Coronary artery (tissue), 2 donors: Measurements from ENCODE around the gene PTCHD1.

Source experiments
- DNase-seq: peaks from one replicate; pipeline ENCODE4 v3.0.0-alpha.2; 2017; ENCODE audit warnings: low spot score
- H3K27ac ChIP-seq, 2 donors: fragments of 200-600 bp; sonication (generic); one replicate each; pipeline ENCODE4 v1.5.1; 2016 to 2019
- H3K4me3 ChIP-seq: fragments of 200-600 bp; sonication (generic); 2 replicates; pipeline ENCODE4 v1.5.1; 2016; ENCODE audit warnings: mild to moderate bottlenecking, moderate library complexity
- TF ChIP-seq, protein P1 (sequence below): fragments of 200-600 bp; sonication (generic); IDR thresholded peaks from one replicate; pipeline ENCODE4 v1.5.1; 2019; ENCODE audit warnings: antibody characterized with exemption

PTCHD1 gene

DNA sequence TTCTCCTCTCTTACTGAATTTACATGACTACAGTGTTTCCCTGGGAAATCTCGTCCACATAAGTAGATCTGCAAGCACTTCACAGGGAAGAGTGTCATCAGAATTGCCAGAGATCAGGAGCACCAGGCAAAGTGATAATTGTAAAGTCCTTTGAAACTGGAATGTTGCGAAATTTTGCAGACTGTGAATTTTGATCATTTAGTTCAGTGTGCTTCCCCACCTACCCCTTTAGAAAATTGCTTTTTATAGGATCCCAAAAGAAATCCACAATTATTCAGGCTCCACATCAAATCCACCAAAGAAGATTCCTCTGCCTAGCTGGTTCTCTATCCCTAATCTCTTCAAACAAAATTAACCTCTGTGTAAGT is 10.2 kb downstream of the PTCHD1 start:
- H3K4me3 ChIP-seq = no peak overlapping the region
- no peak overlapping the region for H3K27ac ChIP-seq
- TF ChIP-seq, protein P1, sequence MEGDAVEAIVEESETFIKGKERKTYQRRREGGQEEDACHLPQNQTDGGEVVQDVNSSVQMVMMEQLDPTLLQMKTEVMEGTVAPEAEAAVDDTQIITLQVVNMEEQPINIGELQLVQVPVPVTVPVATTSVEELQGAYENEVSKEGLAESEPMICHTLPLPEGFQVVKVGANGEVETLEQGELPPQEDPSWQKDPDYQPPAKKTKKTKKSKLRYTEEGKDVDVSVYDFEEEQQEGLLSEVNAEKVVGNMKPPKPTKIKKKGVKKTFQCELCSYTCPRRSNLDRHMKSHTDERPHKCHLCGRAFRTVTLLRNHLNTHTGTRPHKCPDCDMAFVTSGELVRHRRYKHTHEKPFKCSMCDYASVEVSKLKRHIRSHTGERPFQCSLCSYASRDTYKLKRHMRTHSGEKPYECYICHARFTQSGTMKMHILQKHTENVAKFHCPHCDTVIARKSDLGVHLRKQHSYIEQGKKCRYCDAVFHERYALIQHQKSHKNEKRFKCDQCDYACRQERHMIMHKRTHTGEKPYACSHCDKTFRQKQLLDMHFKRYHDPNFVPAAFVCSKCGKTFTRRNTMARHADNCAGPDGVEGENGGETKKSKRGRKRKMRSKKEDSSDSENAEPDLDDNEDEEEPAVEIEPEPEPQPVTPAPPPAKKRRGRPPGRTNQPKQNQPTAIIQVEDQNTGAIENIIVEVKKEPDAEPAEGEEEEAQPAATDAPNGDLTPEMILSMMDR = no peak

DNA sequence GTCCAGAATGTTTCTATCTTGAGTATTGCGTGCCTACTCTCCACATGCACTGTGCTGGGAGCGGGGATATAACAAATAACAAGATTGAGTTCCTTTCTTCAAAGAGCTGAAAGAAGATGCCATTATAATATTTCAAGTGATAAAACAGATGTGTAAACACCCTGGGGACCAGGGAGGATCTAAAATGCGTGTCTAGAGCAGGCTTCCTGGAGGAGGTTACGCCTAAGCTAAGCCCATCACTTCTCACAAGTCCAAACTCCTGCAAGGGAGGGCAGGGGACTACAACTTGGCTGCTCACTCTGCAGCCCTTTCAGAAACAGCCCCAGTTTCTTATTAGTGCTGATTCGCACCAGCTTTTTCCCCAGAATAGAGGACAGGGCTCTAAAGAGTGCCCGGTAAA is 21.5 kb downstream of the PTCHD1 start:
- TF ChIP-seq, protein P1 = no peak
- no peak overlapping the region for H3K4me3 ChIP-seq
- H3K27ac ChIP-seq = no peak overlapping the region
- no peak for DNase-seq

More for the DNA sequence above, 10.2 kb downstream of the PTCHD1 start:
- DNase-seq = no peak

DNA sequence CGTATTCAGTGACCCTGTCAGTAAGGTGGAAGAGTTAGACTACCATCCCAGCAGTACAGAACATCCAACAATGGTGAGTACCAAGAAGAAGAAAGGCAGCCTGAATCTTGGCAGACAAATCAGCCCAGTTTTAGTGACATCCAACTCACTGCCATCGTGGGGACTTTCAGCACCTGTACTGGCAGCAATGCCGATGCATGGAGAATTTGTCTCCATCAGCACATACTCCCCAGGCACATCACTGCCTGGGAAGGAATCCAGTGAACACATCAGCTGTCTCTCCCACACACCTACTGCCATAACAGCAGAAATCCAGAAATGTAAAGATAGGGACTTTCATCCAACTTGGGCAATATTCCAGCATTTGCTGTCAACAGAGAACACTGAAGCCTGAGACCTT is 29.8 kb downstream of the PTCHD1 start:
- TF ChIP-seq, protein P1 = no peak
- no peak for DNase-seq
- no peak overlapping the region for H3K4me3 ChIP-seq
- H3K27ac ChIP-seq = no peak overlapping the region

DNA sequence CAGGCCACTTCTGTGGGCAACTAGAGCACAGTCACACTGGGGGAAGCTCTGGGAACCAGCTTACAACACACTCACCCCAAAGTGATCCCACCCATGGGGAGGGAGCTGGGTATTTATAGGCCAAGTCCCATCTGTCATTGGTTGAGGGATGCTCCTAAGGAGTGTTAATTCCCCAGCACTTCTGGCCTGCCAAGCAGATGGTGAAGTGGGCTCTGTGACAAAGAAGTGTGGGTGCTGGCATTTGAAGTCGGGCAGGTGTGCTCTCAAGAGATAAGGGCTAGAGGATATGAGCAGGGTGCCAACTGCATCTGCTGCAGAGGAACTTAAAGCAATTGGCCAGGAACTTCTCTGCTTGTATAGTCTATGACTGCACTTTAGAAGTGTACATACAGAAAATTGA is 30.9 kb downstream of the PTCHD1 start:
- DNase-seq = no peak
- TF ChIP-seq, protein P1 = no peak
- Histone ChIP-seq H3K27ac (no peak overlapping the region), H3K4me3 (no peak overlapping the region)

DNA sequence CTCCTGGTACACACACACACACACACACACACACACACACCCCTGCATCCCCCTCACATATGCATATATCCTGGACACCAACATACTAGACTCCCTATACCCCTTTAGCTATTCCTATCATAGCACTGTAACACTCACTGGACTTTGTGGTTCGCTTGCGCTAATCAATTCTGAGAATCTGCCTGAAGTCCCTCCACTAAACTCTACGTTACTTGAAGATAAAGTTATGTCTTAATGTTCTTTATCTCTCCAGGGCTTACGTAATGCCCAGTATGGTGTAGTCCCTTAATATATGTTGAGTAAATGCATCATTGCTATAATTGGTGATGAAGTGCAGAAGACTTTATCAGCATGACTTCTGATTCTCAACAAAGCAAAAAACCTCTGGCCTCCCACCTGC is 32.3 kb downstream of the PTCHD1 start:
- Histone ChIP-seq H3K27ac (no peak overlapping the region), H3K4me3 (no peak overlapping the region)
- TF ChIP-seq, protein P1 = no peak
- no peak for DNase-seq

DNA sequence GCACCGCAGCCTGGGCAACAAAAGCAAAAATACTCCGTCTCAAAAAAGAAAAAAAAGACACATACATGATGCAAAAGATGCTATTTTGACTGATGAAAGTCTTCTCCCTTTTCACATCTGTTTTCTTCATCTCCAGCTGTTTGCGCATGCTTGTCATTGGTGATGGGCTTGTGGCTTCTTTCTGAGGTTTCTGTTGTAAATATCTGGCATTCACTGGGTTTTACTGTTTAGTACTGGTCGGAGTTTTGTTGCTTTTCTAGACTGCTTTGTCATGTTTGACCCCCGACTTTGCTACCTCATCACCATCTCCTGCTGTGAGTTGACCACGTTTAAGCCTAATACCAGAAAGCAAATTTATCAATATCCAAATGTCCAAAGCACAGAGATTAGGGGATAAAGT is 34.4 kb downstream of the PTCHD1 start:
- TF ChIP-seq, protein P1 = no peak
- no peak for DNase-seq
- H3K27ac ChIP-seq = no peak overlapping the region
- H3K4me3 ChIP-seq = no peak overlapping the region

DNA sequence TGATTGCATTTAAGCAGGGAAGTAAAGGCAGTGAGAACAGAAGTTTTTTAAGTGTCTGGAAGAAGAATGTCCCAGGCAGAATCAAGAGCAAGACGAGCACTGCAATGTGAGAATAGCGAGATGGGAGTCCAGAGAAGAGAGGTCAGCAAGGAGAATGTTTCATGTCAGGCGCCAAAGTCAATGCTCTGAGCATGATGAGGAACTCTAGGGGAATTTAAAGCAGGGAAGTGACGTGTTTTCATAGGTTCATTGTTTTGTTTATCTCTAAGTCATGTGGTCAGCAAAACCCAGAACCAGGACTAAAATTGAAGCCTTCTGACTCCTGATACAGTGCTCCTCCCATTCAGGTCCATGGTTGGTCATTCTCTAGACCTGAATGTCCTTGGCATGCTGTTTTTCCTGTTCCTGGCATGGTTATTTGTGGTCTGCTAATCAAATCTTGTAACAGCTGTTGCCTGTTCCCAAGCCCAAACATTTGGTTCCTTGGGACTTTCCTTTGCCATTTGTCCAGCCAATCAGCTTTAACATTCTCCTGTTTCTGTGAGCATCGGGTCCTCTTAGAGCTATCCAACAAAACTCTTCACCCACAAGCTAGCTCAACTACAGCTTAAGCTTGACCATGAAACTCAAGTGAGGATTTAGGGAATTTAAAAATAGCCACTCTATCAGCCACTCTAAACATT is 37.7 kb downstream of the PTCHD1 start:
- H3K27ac ChIP-seq = peak overlapping the region; percentile 15 to 66
- TF ChIP-seq, protein P1 = no peak

More for the DNA sequence above, 37.7 kb downstream of the PTCHD1 start:
- no peak overlapping the region for H3K4me3 ChIP-seq
- DNase-seq = no peak
